HG03103 (cell line): ENCODE results near the gene PIP5K1C.
A peak's percentile ranks its signal among the peaks of the same experiment; 100 is the strongest.

ENCODE experiments used
- ATAC-seq: cut with Tn5 transposase; IDR thresholded peaks from one replicate; pipeline ENCODE4 v1.9.1; 2021; ENCODE audit warnings: low read depth; ENCODE audit not compliant: unreplicated experiment

The PIP5K1C gene

GRCh38 chr19:3700242-3701032, at the start of gene PIP5K1C:
Gene PIP5K1C, minus strand, starts transcription at chr19:3700468. Its CDS starts 78 bp downstream, at chr19:3700390.
- peak; percentile 68 for ATAC-seq

- ATAC-seq, result no peak
These were observed 48.7 kb upstream of the PIP5K1C start for GRCh38 chr19:3748965-3749364.

GRCh38 chr19:3746371-3747056, 46.2 kb upstream of the PIP5K1C start:
- ATAC-seq, result no peak

- no peak for ATAC-seq
These were observed 45.2 kb upstream of the PIP5K1C start for GRCh38 chr19:3745363-3746045.

GRCh38 chr19:3743486-3743885, 43.2 kb upstream of the PIP5K1C start:
- no peak for ATAC-seq

GRCh38 chr19:3740431-3740830, 40.2 kb upstream of the PIP5K1C start:
- ATAC-seq, result no peak

GRCh38 chr19:3738477-3739220, 38.4 kb upstream of the PIP5K1C start:
- ATAC-seq, result no peak

GRCh38 chr19:3737487-3738205, 37.4 kb upstream of the PIP5K1C start:
- ATAC-seq, result no peak

GRCh38 chr19:3736106-3736724, 35.9 kb upstream of the PIP5K1C start:
- no peak for ATAC-seq

- no peak for ATAC-seq
These were observed 34.0 kb upstream of the PIP5K1C start for GRCh38 chr19:3734310-3734600.

- no peak for ATAC-seq
These were observed 33.5 kb upstream of the PIP5K1C start for GRCh38 chr19:3733549-3734309.

GRCh38 chr19:3732108-3732507, 31.8 kb upstream of the PIP5K1C start:
- no peak for ATAC-seq

GRCh38 chr19:3730457-3730958, 30.2 kb upstream of the PIP5K1C start:
- no peak for ATAC-seq

- no peak for ATAC-seq
These were observed 25.5 kb upstream of the PIP5K1C start for GRCh38 chr19:3725640-3726310.

- ATAC-seq, result no peak
These were observed 24.9 kb upstream of the PIP5K1C start for GRCh38 chr19:3725121-3725520.

- ATAC-seq, result no peak
These were observed 23.6 kb upstream of the PIP5K1C start for GRCh38 chr19:3723883-3724282.

GRCh38 chr19:3723110-3723488, 22.8 kb upstream of the PIP5K1C start:
- no peak for ATAC-seq

- ATAC-seq, result no peak
These were observed 22.3 kb upstream of the PIP5K1C start for GRCh38 chr19:3722443-3723109.
